Astrocyte of the spinal cord (primary cell): Measurements from ENCODE around the gene ZNRF3.

Experiments used
- DNase-seq: peaks from one replicate; pipeline ENCODE4 v3.0.0; 2011; ENCODE audit warnings: low read depth, low spot score
- H3K4me3 ChIP-seq: 2 replicates; pipeline ENCODE4 v1.5.1; 2011; ENCODE audit warnings: low read depth, mild to moderate bottlenecking, low read length, moderate library complexity
- in situ Hi-C: cut with HindIII; loops from 2 replicates; pipeline ENCODE4 v1.10.0; 2017; ENCODE audit warnings: low sequenced_read_pairs
- TF ChIP-seq, protein P1 (sequence below): IDR thresholded peaks from 2 replicates; pipeline ENCODE4 v1.5.1; 2012; ENCODE audit warnings: low read depth, mild to moderate bottlenecking, low read length, inconsistent platforms

Gene ZNRF3

GRCh38 chr22:28989484-28989883, 106.1 kb downstream of the ZNRF3 start:
- in situ Hi-C loops: no loop called here
- TF ChIP-seq, protein P1, sequence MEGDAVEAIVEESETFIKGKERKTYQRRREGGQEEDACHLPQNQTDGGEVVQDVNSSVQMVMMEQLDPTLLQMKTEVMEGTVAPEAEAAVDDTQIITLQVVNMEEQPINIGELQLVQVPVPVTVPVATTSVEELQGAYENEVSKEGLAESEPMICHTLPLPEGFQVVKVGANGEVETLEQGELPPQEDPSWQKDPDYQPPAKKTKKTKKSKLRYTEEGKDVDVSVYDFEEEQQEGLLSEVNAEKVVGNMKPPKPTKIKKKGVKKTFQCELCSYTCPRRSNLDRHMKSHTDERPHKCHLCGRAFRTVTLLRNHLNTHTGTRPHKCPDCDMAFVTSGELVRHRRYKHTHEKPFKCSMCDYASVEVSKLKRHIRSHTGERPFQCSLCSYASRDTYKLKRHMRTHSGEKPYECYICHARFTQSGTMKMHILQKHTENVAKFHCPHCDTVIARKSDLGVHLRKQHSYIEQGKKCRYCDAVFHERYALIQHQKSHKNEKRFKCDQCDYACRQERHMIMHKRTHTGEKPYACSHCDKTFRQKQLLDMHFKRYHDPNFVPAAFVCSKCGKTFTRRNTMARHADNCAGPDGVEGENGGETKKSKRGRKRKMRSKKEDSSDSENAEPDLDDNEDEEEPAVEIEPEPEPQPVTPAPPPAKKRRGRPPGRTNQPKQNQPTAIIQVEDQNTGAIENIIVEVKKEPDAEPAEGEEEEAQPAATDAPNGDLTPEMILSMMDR: no peak
- no peak overlapping the region for H3K4me3 ChIP-seq
- DNase-seq: no peak

DNA sequence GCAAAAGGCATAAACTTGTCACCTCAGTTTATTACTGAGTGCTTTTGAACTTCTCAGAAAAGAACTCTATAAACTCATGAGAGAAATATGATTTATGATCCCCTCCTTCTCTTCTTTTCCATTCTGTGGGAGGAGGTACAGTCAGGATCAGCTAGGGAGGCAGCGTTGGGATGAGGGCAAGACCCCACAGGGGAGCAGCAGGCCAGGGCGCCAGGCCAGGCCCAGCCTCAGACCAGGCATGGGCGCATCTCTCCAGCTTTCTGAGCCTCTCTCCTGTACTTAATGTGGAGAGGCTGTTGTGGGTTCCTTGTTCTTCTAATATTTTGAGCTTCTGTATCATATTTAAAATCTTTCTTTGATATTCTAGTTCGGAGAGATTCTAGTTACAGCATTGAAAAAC, 106.5 kb downstream of the ZNRF3 start:
- TF ChIP-seq, protein P1: no peak
- no peak overlapping the region for H3K4me3 ChIP-seq
- in situ Hi-C loops: no loop called here
- DNase-seq: no peak

DNA sequence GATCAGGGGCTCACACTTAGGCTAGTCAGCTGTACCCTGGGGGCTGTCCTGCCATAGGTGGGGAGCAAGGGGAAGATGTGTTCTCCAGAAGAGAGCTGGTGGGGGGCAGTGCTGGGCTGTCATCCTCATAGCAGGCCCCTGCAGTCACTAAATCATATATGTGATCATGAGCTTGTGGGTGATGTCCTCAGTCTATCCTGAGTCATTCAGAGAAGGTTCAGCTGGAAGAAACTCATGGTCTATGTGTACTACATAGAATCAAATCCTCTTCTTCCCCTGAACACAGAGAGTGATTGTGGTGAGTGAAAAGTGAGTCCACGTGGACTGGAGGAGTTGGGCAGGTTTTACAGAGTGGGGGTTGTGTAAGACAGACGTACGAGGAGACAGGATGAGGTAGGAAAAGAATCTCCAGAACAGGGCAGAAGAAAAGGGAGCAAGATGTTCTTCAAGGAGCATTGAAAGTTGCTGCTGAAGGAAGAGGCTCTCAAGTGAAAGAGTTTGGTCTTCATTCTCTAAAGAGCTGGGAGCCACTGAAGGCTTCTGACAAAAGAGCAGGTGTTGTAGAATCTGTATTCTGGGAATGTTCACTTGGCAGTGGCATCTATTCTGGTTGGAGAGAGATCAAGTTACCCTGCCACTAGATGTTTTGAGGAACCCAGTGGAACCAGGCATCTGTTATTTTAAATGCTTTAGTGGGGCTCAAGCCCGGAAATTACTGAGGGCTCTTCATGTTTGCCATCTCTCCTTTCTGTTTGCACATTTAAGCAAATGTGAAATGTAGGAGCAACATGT, 109.4 kb downstream of the ZNRF3 start:
- no peak overlapping the region for H3K4me3 ChIP-seq
- DNase-seq: no peak
- TF ChIP-seq, protein P1: no peak
- in situ Hi-C loops: no loop called here

- in situ Hi-C loops: no loop called here
- H3K4me3 ChIP-seq: no peak overlapping the region
- DNase-seq: no peak
- TF ChIP-seq, protein P1: no peak
Observed at GRCh38 chr22:28994522-28994921, 111.2 kb downstream of the ZNRF3 start.

DNA sequence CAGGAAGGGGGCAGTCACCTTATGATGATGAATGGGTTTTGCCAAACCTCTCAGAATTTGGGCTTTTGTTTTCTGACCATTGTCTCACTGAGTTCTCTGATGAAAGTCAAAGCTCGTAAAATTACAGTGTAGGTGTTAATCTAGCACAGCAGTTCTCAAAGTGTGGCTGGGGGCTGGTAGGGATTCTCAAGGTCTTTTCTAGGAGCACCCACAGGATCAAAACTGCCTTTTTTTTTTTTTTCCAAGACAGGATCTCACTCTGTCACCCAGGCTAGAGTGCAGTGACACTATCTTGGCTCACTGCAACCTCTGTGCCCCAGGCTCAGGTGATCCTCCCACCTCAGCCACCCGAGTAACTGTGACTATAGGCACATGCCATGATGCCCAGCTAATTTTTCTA, 112.2 kb downstream of the ZNRF3 start:
- DNase-seq: no peak
- in situ Hi-C loops: no loop called here
- TF ChIP-seq, protein P1: no peak
- no peak overlapping the region for H3K4me3 ChIP-seq

- DNase-seq: no peak
- H3K4me3 ChIP-seq: no peak overlapping the region
- TF ChIP-seq, protein P1: no peak
- in situ Hi-C loops: no loop called here
Observed at GRCh38 chr22:28997342-28997741, 114.0 kb downstream of the ZNRF3 start.
